SKM-1 (cell line): Measurements from ENCODE around the gene FOXO1.

Experiments
- DNase-seq: peaks from one replicate; lab custom pipeline; 2025; ENCODE audit not compliant: unreplicated experiment; lab: John Stamatoyannopoulos, UW

Gene FOXO1

DNA sequence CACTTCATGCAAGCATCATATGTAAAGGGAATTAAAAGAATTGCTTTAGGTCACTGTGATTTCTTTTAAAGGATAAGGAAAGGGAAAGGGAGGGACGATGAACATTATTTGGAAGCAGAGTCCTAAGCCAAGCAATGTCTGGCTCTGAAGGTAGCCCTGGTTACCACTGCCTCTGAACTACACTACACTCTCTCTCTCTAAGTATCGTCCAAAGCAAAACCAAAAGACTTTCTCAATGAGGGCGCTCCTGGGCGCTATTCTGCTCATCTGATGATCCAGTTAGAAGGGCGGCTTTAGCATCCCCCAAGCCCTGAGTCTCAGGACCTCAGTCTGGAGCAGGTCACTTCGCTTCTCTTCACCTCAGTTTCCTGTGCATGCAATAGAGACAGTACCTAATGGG lies 26.2 kb downstream of the FOXO1 start:
- DNase-seq = no peak

DNA sequence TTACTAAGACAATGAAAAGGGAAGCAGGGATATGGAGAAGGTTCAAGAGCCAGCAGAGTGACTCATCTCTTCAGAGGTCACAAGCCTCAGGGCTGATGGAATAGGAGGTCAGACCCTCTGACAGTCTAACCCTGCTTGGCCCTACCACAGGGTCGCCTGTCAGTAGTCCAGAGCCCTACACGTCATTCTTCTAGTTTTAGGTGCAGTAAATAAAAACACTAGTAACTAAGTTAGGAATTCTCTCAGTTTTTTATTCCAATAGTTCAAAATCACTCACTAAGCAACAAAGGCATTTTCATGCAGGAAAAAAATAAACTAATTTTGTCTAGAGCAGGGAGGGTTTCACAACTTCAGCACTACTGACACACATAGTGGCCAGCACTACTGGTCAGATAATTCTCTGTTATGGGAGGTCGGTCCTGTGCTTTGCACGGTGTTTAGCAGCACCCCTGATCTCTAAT lies 27.2 kb downstream of the FOXO1 start:
- no peak for DNase-seq

- no peak for DNase-seq
Measured at GRCh38 chr13:40637643-40638042, 28.8 kb downstream of the FOXO1 start.

DNA sequence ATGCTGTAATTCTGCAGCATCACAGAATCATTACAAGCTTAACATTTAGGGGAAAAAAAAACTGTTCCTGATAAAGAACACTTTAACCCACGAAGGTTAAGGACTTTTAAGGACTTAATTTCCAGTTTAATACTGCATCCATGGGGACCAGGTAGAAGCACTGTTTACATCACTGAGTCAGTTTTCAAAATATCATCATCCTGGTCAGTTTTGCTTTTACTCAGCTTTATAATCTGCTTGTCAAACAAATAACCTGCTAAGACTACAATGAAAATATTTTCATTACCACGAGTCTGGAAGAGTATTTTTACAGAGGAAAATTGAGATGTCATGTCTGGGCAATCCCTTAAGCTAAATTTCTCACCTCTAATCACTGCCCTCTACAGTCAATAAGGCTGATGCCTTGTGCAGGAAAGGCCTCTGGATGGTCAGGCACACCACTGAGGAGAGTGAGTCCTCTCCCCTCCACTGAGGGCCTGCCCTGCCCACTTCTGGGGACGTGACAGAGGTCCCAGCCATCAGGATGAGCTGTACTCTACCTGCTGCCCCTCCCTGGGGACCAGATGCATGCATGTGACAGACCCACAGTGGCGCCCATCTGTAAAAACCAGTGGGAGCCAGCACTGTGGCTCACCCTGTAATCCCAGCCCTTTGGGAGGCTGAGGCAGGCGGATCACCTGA lies 31.0 kb downstream of the FOXO1 start:
- DNase-seq = no peak

GRCh38 chr13:40632915-40633314 lies 33.5 kb downstream of the FOXO1 start:
- DNase-seq = no peak

DNA sequence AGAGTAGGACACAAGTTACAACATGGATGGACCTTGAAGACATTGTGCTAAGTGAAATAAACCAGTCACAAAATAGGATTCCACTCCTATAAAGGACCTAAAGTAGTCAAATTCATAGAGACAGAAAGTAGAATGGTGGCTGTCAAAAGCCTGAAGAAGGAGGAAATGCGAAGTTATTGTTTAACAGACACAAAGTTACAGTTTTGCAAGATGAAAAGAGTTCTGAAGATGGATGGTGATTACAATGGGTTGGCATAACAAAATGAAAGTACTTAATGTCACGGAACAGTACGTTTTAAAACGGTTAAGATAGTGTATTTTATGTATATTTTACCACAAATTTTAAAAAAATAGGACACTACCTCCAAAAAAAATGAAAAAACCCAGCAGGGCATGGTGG lies 34.8 kb downstream of the FOXO1 start:
- DNase-seq = no peak

DNA sequence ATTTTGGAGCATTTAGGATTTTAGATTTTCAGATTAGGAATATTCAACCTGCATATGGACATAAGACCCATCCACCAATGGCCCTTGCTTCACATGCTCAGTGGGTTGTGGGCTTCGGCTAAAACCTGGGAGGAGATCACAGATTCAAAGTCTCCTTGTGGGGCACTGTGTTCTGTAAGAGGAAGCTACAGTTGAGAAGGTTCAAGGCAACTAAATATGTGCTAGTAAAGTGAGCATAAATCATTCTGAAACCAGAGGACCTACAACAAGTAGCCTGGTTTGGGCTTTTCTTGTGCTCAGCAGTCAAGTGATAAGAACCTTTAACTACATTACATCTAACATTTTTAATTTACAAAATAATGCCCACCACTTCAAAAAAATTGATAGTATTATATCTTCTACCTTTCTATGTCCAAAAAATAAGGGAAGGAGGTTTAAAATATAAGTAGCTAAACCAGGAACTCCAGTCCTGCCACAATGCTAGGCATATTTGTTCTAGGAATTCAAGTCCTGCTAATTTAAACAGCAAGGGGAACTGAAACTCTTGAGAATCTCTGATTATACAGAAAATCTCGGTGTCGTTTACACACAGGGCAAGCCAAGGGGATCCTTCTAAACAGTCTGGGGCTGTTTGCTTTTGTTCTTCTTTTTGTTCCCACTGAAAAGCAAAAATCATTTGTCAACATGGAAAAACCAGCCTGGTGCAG lies 36.6 kb downstream of the FOXO1 start:
- no peak for DNase-seq

DNA sequence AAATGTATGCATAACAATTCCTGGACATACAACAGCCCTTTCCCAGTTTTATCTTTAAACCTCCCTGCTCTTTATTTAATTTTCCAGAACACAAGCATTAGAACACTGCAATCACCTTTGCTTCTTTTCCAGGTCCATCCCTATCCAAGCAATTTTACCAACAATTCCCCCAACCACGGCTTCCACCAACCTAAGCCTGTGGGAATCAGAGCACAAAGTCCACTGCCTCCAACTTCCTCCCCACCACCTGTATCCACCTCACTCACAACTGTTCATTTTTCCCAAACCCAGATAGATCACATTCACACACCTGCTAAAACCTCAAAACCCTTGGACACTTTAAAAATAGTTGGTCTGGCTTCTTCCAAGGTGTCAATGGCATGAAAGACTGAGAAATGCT lies 39.5 kb downstream of the FOXO1 start:
- no peak for DNase-seq

GRCh38 chr13:40626561-40626960 lies 39.9 kb downstream of the FOXO1 start:
- DNase-seq = no peak

DNA sequence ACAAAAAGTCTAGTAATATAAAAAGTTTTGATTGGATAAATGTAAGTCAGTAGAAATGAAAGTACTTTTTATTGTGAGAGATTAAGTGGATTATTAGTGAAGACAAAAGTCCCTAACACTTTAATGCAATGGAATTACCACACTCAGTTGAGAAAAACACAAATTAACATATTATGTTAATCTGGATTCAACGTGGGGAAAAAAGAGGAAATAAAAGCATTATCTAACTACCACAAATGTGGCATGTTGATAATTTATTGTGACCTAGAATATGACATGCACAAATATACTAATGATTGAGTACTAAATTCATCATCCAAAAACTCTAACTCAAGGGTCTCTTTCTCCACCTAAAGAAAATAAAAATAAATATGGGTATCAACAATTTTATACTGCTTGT lies 41.5 kb downstream of the FOXO1 start:
- no peak for DNase-seq

- no peak for DNase-seq
Measured at GRCh38 chr13:40624383-40624782, 42.1 kb downstream of the FOXO1 start.

- no peak for DNase-seq
Measured at GRCh38 chr13:40622761-40623160, 43.7 kb downstream of the FOXO1 start.

DNA sequence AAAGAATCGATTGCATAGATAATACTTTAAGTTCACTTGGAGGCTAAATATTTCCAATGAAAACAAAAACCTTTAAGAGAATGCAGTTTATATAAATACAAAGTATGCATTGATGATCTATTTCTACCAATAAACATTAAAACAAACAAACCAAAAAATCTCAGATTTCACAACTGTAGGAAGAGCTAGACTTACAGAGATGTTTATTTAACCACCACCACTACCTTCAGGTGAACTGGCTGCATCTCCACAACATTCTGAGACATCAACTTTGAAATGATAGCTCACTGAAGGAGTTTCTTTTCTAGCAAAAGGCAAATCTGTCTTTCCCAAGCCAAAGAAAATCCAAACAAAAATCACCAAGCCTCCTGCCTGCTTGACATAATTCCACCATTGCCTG lies 44.2 kb downstream of the FOXO1 start:
- DNase-seq = no peak

- no peak for DNase-seq
Measured at GRCh38 chr13:40619479-40619814, 47.0 kb downstream of the FOXO1 start.

GRCh38 chr13:40618581-40619478 lies 47.6 kb downstream of the FOXO1 start:
- DNase-seq = no peak

GRCh38 chr13:40617801-40618356 lies 48.6 kb downstream of the FOXO1 start:
- no peak for DNase-seq

GRCh38 chr13:40615619-40616018 lies 50.8 kb downstream of the FOXO1 start:
- no peak for DNase-seq

DNA sequence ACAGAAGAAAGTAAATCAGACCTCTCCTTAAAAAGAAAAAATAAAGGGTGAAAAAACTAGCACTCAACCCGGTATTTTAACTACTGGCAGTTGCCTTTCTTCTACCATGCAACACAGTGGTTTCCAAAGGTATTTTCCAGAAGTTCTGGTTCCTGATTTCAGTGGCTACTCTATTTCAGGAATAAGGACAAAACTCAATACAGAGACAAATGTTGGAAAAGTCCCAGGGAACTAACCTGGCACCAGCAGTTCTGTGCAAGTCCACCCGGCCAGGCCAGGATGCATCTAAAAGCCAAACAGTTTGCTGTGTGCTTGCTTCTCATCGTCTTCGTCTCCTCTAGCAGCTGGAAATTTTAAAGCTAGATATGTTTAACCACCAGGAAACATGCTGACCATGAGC lies 52.5 kb downstream of the FOXO1 start:
- no peak for DNase-seq

DNA sequence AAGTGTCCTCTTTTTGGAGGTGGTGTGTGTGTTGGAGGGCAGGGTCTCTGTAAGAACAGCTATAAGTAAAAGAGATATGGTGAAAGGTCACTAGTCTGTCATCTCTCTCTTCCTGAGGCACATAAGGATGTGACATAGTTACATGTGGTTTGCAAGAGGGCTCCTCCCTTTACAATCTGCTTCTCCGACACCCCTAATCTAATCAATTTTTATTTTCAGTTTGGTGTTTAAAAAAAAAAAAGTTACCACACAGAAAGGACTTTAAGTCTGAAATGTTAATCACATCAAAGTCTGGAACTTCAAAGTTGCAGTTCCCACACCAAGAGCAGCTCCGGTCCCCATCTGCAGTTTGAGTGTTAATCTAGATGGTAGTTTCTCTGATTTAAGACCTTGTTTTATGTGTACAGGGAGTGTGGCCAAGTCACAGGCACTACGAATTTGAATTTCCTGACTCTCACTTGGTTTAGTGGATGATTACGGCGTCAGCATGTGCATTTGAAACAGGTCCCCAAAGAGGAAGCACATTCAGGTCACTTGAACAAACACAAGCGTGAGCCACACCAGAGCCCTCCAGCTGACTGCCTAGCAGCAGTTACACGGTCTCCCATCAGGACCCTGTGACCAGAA lies 53.1 kb downstream of the FOXO1 start:
- DNase-seq = no peak

DNA sequence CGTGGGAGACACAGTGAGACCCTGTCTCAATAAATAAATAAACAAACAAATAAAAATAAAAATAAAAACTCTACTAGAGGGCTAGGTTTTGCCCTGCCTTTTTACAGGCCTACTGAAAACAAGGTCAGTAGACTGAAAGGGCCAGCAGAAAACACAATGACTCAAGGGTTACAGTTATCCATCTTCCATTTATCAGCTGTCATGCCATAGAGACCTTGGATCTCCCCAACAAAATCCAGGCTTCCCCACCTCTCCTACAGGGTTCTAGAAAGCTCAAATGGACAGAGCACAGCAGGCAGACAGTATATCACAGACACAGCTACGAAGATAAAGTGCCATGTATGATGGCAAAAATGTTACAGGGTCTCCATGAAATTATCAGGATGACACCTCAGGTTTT lies 54.4 kb downstream of the FOXO1 start:
- DNase-seq = no peak

- no peak for DNase-seq
Measured at GRCh38 chr13:40611635-40612034, 54.8 kb downstream of the FOXO1 start.
